ENCODE data around the gene CIDEC.

- TF ChIP-seq ZNF398 (tag by site-specific recombination; IDR thresholded peaks at IDR 0.05) (no peak), ZNF629 (tag by site-specific recombination; IDR thresholded peaks at IDR 0.05) (no peak), ZNF785 (tag by site-specific recombination; IDR thresholded peaks at IDR 0.05) (no peak), ZNF350 (tag by site-specific recombination; IDR thresholded peaks at IDR 0.05) (no peak), MYNN (tag by site-specific recombination; IDR thresholded peaks at IDR 0.05; ENCODE audit: borderline replicate concordance) (no peak), ZBTB8A (tag by site-specific recombination; IDR thresholded peaks at IDR 0.05) (no peak), ZNF391 (tag by site-specific recombination; IDR thresholded peaks at IDR 0.05; ENCODE audit: borderline replicate concordance, low read depth) (no peak), CTCF (tag by site-specific recombination; IDR thresholded peaks at IDR 0.05) (no peak), ZNF112 (tag by site-specific recombination; IDR thresholded peaks at IDR 0.05) (no peak), ZBTB1 (tag by site-specific recombination; IDR thresholded peaks at IDR 0.05) (no peak), ZNF449 (tag by site-specific recombination; IDR thresholded peaks at IDR 0.05) (no peak), KLF16 (tag by site-specific recombination; IDR thresholded peaks at IDR 0.05) (no peak)
Observed at GRCh38 chr3:9879830-9880549, at the start of gene CIDEC.
